T-helper 1 cell treated with Interleukin-12 subunit alpha and Interleukin-12 subunit beta and Interleukin-4 antibody, amounts not matched to agents 30 μg/mL and 1 μg/mL, for 36 hours (primary cell): ENCODE measurements around the gene LRRIQ4.

Source experiments
- H3K27ac Mint-ChIP-seq: one replicate; pipeline ENCODE4 v1.8.0; 2021; ENCODE audit warnings: mild to moderate bottlenecking, mixed read lengths
- H3K27me3 Mint-ChIP-seq: one replicate; pipeline ENCODE4 v1.8.0; 2021; ENCODE audit warnings: low read depth, mixed read lengths
- H3K36me3 Mint-ChIP-seq: one replicate; pipeline ENCODE4 v1.8.0; 2021; ENCODE audit warnings: low read depth, mixed read lengths
- H3K4me1 Mint-ChIP-seq: one replicate; pipeline ENCODE4 v1.8.0; 2021; ENCODE audit warnings: low read depth, mixed read lengths
- H3K4me3 Mint-ChIP-seq: one replicate; pipeline ENCODE4 v1.8.0; 2021; ENCODE audit warnings: mild to moderate bottlenecking, moderate library complexity, mixed read lengths
- H3K9me3 Mint-ChIP-seq: one replicate; pipeline ENCODE4 v1.8.0; 2021; ENCODE audit warnings: mixed read lengths

The LRRIQ4 gene

DNA sequence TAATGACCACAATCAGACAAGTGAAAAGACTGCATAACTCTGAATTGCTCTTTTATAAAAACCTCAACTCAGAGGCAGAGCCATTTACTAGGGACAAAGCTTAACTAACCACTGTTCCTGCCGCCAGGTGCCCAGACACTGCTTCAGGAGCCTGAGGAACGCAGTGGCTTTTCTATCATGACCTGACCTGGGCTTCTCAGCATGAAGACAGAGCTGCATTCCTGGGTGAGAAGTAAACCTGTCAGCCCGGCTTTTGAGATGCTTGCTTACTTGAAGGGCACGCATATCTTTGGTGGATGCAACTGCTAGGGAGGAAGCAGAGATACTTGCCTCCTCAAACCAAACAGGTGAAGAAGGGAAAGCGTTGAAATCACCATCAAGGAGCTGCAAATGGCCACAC lies 49.2 kb downstream of the LRRIQ4 start:
- no peak overlapping the region for H3K27ac Mint-ChIP-seq

DNA sequence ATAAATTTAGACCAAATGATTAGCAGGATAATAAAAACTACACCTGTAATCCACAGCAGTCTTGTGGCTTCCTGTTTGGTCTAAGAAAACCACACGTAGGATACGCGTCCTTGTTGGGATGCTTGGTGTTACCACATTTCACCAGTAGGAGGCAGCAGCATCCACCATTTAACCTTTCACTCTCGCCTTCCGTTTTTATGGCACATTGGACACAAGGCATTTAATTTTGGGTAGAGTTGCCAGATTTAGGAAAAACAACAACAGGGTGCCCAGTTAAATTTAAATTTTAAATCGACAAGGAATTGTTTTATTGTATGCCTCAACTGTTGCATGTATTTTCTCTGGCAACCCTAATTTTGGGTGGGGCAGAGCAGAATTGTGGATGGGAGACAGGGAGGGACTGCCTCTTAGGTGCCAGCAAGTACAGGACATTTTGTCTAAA lies 50.8 kb downstream of the LRRIQ4 start:
- Mint-ChIP-seq H3K4me1 (peaks cover 18% of the 10 kb centered on the region), H3K4me3 (no peak overlapping the region), H3K27ac (no peak overlapping the region), H3K9me3 (no peaks in the 10 kb centered on the region), H3K36me3 (no peaks in the 10 kb centered on the region), H3K27me3 (peaks cover 9% of the 10 kb centered on the region)

More for the DNA sequence above, 49.2 kb downstream of the LRRIQ4 start:
- Mint-ChIP-seq H3K4me1 (peaks cover 18% of the 10 kb centered on the region), H3K4me3 (no peak overlapping the region), H3K36me3 (no peaks in the 10 kb centered on the region), H3K27me3 (peaks cover 15% of the 10 kb centered on the region), H3K9me3 (no peaks in the 10 kb centered on the region)

DNA sequence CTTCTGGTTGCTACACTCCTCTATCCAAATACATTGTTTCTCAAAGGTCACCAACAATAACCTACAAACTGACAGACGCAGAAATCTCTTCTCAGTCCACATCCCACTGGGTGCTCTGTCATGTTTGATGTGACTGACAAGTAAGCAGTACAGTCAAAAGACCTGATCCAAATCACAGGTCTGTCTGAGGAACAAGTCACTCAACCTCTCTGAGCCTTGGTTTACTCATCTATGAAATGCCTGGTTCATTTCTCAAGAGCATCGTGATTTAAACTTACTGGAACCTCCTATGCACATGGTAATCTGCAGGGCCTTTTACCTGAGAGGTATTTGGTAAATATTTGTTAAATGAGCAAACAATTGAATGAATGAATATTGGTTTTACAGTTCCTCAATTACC lies 51.6 kb downstream of the LRRIQ4 start:
- Mint-ChIP-seq H3K4me3 (no peak overlapping the region), H3K9me3 (no peaks in the 10 kb centered on the region), H3K36me3 (no peaks in the 10 kb centered on the region), H3K4me1 (peaks cover 18% of the 10 kb centered on the region), H3K27me3 (peaks cover 6% of the 10 kb centered on the region), H3K27ac (no peak overlapping the region)

DNA sequence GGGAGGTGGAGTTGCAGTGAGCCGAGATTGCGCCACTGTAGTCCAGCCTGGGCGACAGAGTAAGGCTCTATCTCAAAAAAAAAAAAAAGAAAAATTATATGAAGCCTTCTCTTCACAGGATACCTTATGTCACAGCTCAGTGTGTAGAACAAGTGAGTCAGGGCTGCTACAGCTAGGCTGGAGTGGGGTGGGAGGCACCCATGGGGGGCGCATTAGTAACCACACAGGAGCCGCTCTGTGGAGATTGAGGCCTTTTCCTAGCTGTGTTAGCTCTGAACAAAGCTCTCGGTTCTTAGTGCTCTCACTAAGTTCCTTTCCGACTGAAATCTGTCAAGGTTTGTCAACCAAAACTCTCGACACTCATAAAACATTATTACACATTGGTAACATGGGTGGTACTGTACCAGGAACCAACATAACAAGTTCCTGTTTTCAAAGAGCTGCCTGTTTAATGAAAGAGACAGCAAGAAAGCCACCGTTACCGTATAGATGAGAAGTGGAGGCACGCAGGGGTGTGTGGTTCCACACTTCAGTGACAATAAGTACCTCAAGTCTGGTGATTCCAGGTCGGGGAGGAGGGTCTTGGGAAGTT lies 52.6 kb downstream of the LRRIQ4 start:
- Mint-ChIP-seq H3K9me3 (no peaks in the 10 kb centered on the region), H3K36me3 (no peaks in the 10 kb centered on the region), H3K27ac (peak overlapping the region; percentile 14), H3K4me1 (peaks cover 24% of the 10 kb centered on the region), H3K27me3 (peaks cover 6% of the 10 kb centered on the region), H3K4me3 (no peak overlapping the region)

DNA sequence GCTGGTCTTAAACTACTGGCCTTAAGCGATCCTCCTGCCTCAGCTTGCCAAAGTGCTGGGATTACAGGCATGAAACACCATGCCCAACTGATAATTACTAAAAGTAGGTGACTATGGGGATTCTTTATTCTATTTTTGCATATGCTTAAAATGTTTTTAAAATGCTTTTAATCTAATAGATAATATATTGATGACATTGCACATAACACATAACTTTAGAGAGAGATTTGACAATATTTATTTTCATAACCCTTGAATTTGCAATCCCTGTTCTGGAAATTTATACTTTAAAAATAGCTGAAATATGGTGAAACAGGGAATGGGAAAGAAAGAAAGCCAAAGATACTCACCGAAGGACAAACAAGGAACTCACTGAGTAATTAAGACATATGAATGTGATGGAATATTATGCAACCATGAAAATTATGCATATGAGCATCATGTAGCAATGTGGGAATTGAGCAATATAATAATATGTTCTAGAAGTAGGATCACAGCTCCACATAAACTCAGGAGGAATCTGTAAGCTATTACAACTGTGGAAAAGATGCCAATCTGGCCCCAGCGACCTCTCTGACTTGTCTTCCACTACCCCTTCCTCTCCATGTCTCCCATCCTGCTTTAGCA lies 55.0 kb downstream of the LRRIQ4 start:
- Mint-ChIP-seq H3K4me3 (no peak overlapping the region), H3K4me1 (peaks cover 36% of the 10 kb centered on the region), H3K27me3 (no peaks in the 10 kb centered on the region), H3K9me3 (no peaks in the 10 kb centered on the region), H3K27ac (no peak overlapping the region), H3K36me3 (no peaks in the 10 kb centered on the region)

DNA sequence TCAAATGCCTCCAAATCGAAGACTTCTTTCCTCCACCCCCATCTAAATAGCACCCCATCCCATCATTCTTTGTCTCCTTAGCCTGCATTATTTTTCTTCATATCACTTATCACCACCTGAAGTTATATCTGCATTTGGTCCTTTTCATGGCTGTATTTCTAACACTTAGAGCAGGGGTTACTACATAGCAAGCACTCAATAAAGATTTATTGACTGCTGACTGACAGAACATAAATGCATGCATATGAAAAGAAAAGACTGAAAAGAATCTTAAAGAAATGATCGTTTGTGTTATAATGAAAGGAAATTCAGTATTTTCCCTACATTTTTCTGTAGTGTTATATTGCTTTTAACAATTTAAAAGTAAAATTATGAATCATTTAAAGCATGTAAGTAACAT lies 55.7 kb downstream of the LRRIQ4 start:
- Mint-ChIP-seq H3K27ac (no peak overlapping the region), H3K4me1 (peaks cover 36% of the 10 kb centered on the region), H3K36me3 (no peaks in the 10 kb centered on the region), H3K27me3 (no peaks in the 10 kb centered on the region), H3K4me3 (no peak overlapping the region), H3K9me3 (no peaks in the 10 kb centered on the region)

DNA sequence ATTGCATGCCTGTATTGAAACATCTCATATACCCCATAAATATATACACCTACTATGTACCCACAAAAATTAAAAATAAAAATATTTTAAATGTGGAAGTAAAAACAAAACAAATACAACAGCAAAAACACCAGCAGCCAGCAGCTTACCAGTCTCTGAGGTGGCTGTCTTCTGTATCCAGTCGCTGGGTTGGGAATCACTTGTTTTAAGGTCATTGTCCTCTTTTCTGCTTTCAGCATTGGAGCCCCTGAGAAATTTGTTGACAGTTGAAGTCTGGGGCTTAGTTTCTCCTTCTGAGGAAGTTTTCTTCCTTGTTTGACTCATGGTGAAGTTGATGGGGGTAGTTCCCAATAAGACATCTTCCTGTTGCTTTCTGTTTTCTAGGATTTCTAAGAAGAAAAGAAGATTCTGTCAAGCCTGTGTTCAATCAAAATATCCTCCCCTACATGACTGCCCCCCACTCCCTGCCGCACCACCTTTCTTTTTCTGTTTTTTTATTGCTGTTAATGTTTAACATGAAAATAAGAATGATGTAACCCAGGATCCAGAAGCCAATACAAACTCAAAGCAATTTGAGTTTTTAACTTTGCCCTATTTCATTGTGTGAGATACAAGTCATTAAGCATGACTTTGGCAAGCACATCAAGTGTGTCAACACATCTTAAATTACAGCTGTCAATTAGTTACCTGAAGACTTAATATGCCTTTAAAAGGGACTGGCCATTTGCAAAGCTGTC lies 57.0 kb downstream of the LRRIQ4 start, which contains the start of gene LRRC31:
Gene LRRC31 (minus strand): TSS at position 452 of the 737 bp plus-strand sequence. CDS start 128 bp downstream, at position 324.
- Mint-ChIP-seq H3K4me3 (no peak within 1 kb of the TSS), H3K27ac (no peak within 1 kb of the TSS), H3K36me3 (no peaks in the 10 kb centered on the region), H3K9me3 (no peaks in the 10 kb centered on the region), H3K4me1 (peaks cover 28% of the 10 kb centered on the region), H3K27me3 (no peaks in the 10 kb centered on the region)

GRCh38 chr3:169871129-169871886 lies 58.6 kb downstream of the LRRIQ4 start:
- H3K27ac Mint-ChIP-seq, result peak overlapping the region; percentile 5
- H3K27me3 Mint-ChIP-seq, result no peaks in the 10 kb centered on the region
- H3K9me3 Mint-ChIP-seq, result no peaks in the 10 kb centered on the region
- H3K4me3 Mint-ChIP-seq, result peak overlapping the region; percentile 22
- no peaks in the 10 kb centered on the region for H3K36me3 Mint-ChIP-seq
- peaks cover 19% of the 10 kb centered on the region for H3K4me1 Mint-ChIP-seq

- Mint-ChIP-seq H3K36me3 (no peaks in the 10 kb centered on the region), H3K4me3 (no peak overlapping the region), H3K27ac (no peak overlapping the region), H3K9me3 (no peaks in the 10 kb centered on the region), H3K27me3 (no peaks in the 10 kb centered on the region), H3K4me1 (no peaks in the 10 kb centered on the region)
Measured at GRCh38 chr3:169879013-169879557, 66.4 kb downstream of the LRRIQ4 start.

- no peak overlapping the region for H3K27ac Mint-ChIP-seq
- H3K9me3 Mint-ChIP-seq, result no peaks in the 10 kb centered on the region
- no peak overlapping the region for H3K4me3 Mint-ChIP-seq
- H3K4me1 Mint-ChIP-seq, result no peaks in the 10 kb centered on the region
- no peaks in the 10 kb centered on the region for H3K36me3 Mint-ChIP-seq
- no peaks in the 10 kb centered on the region for H3K27me3 Mint-ChIP-seq
Measured at GRCh38 chr3:169879845-169880575, 67.3 kb downstream of the LRRIQ4 start.

- no peaks in the 10 kb centered on the region for H3K9me3 Mint-ChIP-seq
Measured at GRCh38 chr3:169880576-169881250, 68.0 kb downstream of the LRRIQ4 start.

DNA sequence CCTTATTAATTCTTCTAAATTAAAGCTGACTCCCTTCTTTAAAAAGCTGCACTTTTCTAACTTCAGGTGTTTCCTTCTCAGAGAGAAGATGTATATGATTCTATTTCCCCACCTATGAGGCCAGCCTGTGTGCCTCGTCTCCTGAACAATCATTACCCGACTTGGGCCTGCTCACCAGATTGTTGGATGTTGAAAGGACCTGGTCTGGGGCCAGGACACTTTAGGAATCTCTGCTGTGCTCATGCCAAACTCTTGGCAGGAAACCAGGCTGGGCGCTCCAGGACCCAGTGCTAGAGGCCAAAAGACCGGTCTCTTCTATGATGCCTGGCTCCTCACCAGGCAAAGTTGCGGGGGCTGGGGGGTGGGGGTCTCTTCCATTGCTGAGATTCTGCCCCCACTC lies 74.0 kb downstream of the LRRIQ4 start:
- Mint-ChIP-seq H3K27me3 (no peaks in the 10 kb centered on the region), H3K9me3 (no peaks in the 10 kb centered on the region), H3K4me3 (no peak overlapping the region), H3K36me3 (no peaks in the 10 kb centered on the region), H3K27ac (no peak overlapping the region), H3K4me1 (no peaks in the 10 kb centered on the region)

More at GRCh38 chr3:169880576-169881250, 68.0 kb downstream of the LRRIQ4 start:
- no peak overlapping the region for H3K27ac Mint-ChIP-seq
- no peaks in the 10 kb centered on the region for H3K4me1 Mint-ChIP-seq
- H3K4me3 Mint-ChIP-seq, result no peak overlapping the region
- H3K27me3 Mint-ChIP-seq, result no peaks in the 10 kb centered on the region
- no peaks in the 10 kb centered on the region for H3K36me3 Mint-ChIP-seq
